Breast epithelium (tissue), 3 donors: ENCODE data around the gene MUSTN1.

ENCODE experiments used
- CTCF ChIP-seq, 3 donors: fragments of 450-650 bp; IDR thresholded peaks; one replicate each; pipeline ENCODE4 v1.5.1; 2016 to 2017; ENCODE audit warnings: antibody characterized with exemption in 3 of 3, mild to moderate bottlenecking in 3 of 3, moderate library complexity in 3 of 3
- POLR2A ChIP-seq: fragments of 450-650 bp; IDR thresholded peaks from one replicate; pipeline ENCODE4 v1.6.1; 2016; ENCODE audit warnings: antibody characterized with exemption, mild to moderate bottlenecking, moderate library complexity

GRCh38 chr3:52882377-52882776, 47.6 kb upstream of the MUSTN1 start:
- TF ChIP-seq CTCF (IDR thresholded peaks at IDR 0.05) (no peak), POLR2A (no peak)
